HG03025 (cell line): ENCODE results near the gene CD2AP.

Experiments
- ATAC-seq: cut with Tn5 transposase; IDR thresholded peaks from one replicate; pipeline ENCODE4 v1.9.1; 2021; ENCODE audit warnings: mild to moderate bottlenecking, moderate library complexity; ENCODE audit not compliant: unreplicated experiment, low FRiP score

Gene CD2AP

DNA sequence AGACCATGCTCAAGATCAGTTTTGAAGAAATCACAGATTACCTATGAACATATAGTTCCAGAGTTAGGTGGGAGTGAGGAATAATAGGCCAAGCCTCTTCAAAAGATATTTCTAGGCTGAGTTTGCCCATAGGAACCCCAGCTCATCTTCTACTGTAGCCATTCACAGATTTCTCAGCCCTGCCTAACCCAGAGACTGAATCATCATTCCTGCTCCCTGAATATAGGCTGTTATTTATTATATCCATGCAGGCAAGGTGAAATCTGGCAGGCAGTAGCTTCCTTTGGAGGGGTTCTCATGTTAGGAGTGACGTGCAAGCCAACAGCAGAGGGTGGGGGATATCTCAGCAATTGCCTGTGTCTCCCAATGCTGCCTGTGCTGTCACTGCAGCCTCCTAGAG is 195.2 kb downstream of the CD2AP start:
- ATAC-seq = no peak

DNA sequence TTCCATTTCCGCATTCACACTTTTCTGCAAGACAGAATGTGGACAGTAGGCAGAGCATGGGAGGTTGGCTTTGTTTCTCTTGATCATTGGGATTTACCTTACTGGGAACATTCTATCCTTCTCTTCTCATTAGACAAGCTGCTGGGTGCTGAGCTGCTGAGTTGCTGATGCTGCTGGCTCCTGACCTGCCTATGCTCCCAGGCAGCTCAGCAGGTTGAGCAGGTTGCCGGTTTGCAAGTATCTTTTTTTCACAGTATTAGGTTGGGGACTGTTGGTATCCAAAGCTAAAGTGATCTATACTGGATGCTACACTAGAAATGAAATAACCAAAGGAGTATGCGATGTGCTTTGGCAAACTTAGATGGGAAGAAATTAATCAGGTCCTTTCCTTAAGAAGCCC is 197.1 kb downstream of the CD2AP start:
- ATAC-seq = no peak
